GM23248 (cell line): ENCODE results near the gene CDCA7L. TPM values are rescaled to one million over a fixed set of nuclear protein-coding genes. Genes with fewer than 3 reads are reported as not detected.
A peak's percentile ranks its signal among the peaks of the same experiment; 100 is the strongest.

Experiments used
- DNase-seq: peaks from one replicate; pipeline ENCODE4 v3.0.0-alpha.2; 2015
- H2AFZ ChIP-seq: fragments of 200-600 bp; sonication (generic); 2 replicates; pipeline ENCODE4 v1.6.1; 2016; ENCODE audit warnings: antibody characterized with exemption
- H3F3A ChIP-seq: fragments of 200-600 bp; sonication (generic); 2 replicates; pipeline ENCODE4 v1.6.1; 2016; ENCODE audit warnings: mild to moderate bottlenecking, antibody characterized with exemption, mixed run types; ENCODE audit not compliant: insufficient read depth
- H3K27ac ChIP-seq: fragments of 200-600 bp; sonication (generic); 2 replicates; pipeline ENCODE4 v1.5.1; 2016; ENCODE audit warnings: mild to moderate bottlenecking
- H3K27me3 ChIP-seq: fragments of 200-600 bp; sonication (generic); replicated peaks from 2 replicates; pipeline ENCODE4 v1.6.1; 2016; ENCODE audit warnings: mild to moderate bottlenecking; ENCODE audit not compliant: insufficient read depth
- H3K36me3 ChIP-seq: fragments of 200-600 bp; sonication (generic); 2 replicates; pipeline ENCODE4 v1.6.1; 2016; ENCODE audit warnings: low read depth, mild to moderate bottlenecking
- H3K4me1 ChIP-seq: fragments of 200-600 bp; sonication (generic); 2 replicates; pipeline ENCODE4 v1.6.1; 2016; ENCODE audit warnings: mild to moderate bottlenecking; ENCODE audit not compliant: insufficient read depth
- H3K4me2 ChIP-seq: fragments of 200-600 bp; sonication (generic); one replicate; pipeline ENCODE4 v1.6.1; 2016; ENCODE audit warnings: mild to moderate bottlenecking; ENCODE audit not compliant: unreplicated experiment
- H3K4me3 ChIP-seq: fragments of 200-600 bp; sonication (generic); 2 replicates; pipeline ENCODE4 v1.5.1; 2016; ENCODE audit warnings: mild to moderate bottlenecking
- H3K79me2 ChIP-seq: fragments of 200-600 bp; sonication (generic); 2 replicates; pipeline ENCODE4 v1.6.1; 2016; ENCODE audit warnings: mild to moderate bottlenecking; ENCODE audit not compliant: insufficient read depth
- H3K9ac ChIP-seq: fragments of 200-600 bp; sonication (generic); 2 replicates; pipeline ENCODE4 v1.6.1; 2016; ENCODE audit warnings: mild to moderate bottlenecking
- H3K9me2 ChIP-seq: fragments of 200-600 bp; sonication (generic); 2 replicates; pipeline ENCODE4 v1.6.1; 2016; ENCODE audit warnings: mixed run types, mild to moderate bottlenecking, moderate library complexity; ENCODE audit not compliant: insufficient read depth
- H3K9me3 ChIP-seq: fragments of 200-600 bp; sonication (generic); one replicate; pipeline ENCODE4 v1.6.1; 2017; ENCODE audit warnings: low read depth
- H4K20me1 ChIP-seq: fragments of 200-600 bp; sonication (generic); 2 replicates; pipeline ENCODE4 v1.6.0; 2016; ENCODE audit not compliant: insufficient read depth
- EZH2 ChIP-seq: fragments of 200-600 bp; sonication (generic); IDR thresholded peaks from 2 replicates; pipeline ENCODE4 v1.6.1; 2018; ENCODE audit warnings: antibody characterized with exemption, mild to moderate bottlenecking; ENCODE audit not compliant: insufficient read depth, poor library complexity, severe bottlenecking
- EZH2phosphoT487 ChIP-seq: fragments of 200-600 bp; sonication (generic); IDR thresholded peaks from 2 replicates; pipeline ENCODE4 v1.6.1; 2018; ENCODE audit warnings: antibody characterized with exemption, moderate library complexity, mild to moderate bottlenecking, low read depth; ENCODE audit not compliant: insufficient read depth
- WGBS, 2 experiments: methylation state at CpG; one replicate each; pipeline ENCODE4 v1.1.6; 2015 to 2017; ENCODE audit warnings: low lambda C conversion rate in 2 of 2, low coverage in 1 of 2; ENCODE audit errors: missing lambda C conversion rate in 2 of 2; 5-methylcytosine and 5-hydroxymethylcytosine counted together
- in situ Hi-C: fragments of 300-500 bp; cut with MboI; formaldehyde crosslinking; loops from 2 replicates; pipeline ENCODE4 v1.15.0; 2020
- polyA plus RNA-seq: library from polyadenylated mRNA; unstranded; fragments of >200 nt; fragmentation: Nextera tagmentation; extraction: Ambion mirVana; gene quantifications from 2 replicates; pipeline ENCODE4 v1.2.1, GENCODE V29; 2016
- total RNA-seq: library from RNA; depleted of rRNA; stranded (reverse); fragments of >200 nt; shearing (Covaris generic); gene quantifications from 2 replicates; pipeline ENCODE4 v1.2.3, GENCODE V29; 2014

The CDCA7L gene
- total and polyA plus RNA-seq, 2 experiments from 2014 or later = 44.1 to 45.9 TPM

DNA sequence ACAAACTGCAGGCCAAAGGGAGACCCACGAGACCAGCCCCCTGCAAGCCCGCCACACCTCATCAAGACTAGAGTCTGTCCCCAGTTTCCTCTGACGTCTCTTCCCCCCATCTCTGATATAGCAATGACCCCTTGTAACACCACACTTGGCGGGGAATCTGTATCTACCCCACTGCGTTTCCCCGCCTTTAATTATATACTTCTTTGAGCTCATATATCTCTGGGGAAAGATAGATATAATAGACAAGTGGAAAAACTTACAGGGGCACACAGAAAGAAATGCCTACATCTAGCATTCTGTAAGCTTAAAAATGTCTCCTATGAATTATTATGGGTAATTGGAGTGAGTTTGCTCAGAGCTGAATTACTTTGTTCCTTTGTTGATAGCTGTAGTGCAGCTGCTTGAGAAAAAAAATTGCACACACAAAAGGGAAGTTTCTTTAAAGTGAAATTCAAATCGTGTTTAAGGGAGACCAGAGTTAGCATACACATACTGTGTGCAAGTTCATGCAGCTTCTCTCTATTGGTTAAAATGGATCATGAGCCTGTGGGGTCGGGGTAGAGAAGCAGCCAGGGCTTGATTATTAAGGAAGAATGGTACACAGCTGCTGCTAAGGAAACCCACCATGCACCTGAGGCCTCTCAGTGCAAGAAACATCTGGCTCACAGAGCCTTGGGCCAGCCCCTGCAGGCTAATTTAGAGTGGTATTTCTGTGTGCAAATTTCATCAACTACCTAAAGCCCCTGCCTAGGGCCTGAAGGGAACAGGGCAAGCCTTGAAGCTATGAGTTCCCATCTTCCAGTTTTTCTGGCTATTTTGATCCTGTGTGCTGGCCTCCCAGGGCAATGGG lies 32.5 kb downstream of the CDCA7L start:
- Histone ChIP-seq H3K36me3 (no peaks in the 10 kb centered on the region), H3K4me1 (peaks cover 26% of the 10 kb centered on the region), H3F3A (peaks cover 30% of the 10 kb centered on the region), H3K9me3 (no peaks in the 10 kb centered on the region), H4K20me1 (no peaks in the 10 kb centered on the region), H3K9me2 (no peaks in the 10 kb centered on the region), H3K27me3 (no peaks in the 10 kb centered on the region), H3K27ac (peak overlapping the region; percentile 93), H3K4me2 (peak overlapping the region; percentile 85), H3K79me2 (peaks cover 21% of the 10 kb centered on the region), H2AFZ (no peak overlapping the region), H3K9ac (no peak overlapping the region), H3K4me3 (no peak overlapping the region)
- DNase-seq = no peak
- in situ Hi-C loops = no loop called here
- WGBS, 2 experiments = 82 to 84% methylated on average over 8 of the region's 8 CpGs
- TF ChIP-seq EZH2 (no peak), EZH2phosphoT487 (no peak)

DNA sequence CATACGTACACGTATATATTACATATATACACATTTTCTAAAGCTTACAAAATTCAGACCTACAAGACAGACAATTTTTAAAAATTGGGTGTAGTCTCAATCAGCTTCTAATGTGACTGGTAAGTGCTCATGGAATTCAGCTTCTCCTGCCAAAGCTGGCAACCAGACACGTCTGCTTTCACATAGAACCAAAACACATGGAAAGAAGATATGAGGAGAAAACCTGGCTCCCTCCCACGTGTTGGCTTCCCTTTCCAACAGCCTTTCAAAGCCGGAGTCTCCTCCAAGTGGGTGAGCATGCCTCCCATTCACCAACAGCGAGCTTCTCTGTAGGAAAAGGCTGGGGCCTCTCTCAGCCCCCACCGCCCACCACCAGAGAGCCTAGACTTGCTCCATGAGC lies 33.4 kb downstream of the CDCA7L start:
- TF ChIP-seq EZH2phosphoT487 = no peak
- TF ChIP-seq EZH2 = no peak
- H3K4me2 ChIP-seq = peak overlapping the region; percentile 85
- H2AFZ ChIP-seq = peak overlapping the region; percentile 25; the same call in 1 of the 2 replicates
- peak overlapping the region; percentile 93 for H3K27ac ChIP-seq
- H3K9ac ChIP-seq = peak overlapping the region; percentile 69
- peak overlapping the region; percentile 47 for H3K4me3 ChIP-seq
- H3K79me2 ChIP-seq = peaks cover 14% of the 10 kb centered on the region; the same call in 1 of the 2 replicates
- no peaks in the 10 kb centered on the region for H3K27me3 ChIP-seq
- H3K9me2 ChIP-seq = no peaks in the 10 kb centered on the region
- peaks cover 2% of the 10 kb centered on the region; the same call in 1 of the 2 replicates for H3K36me3 ChIP-seq
- WGBS, 2 experiments = 20 to 21% methylated on average over 7 of the region's 7 CpGs
- peaks cover 30% of the 10 kb centered on the region for H3F3A ChIP-seq
- H4K20me1 ChIP-seq = no peaks in the 10 kb centered on the region
- in situ Hi-C loops = no loop called here
- peak; percentile 93 for DNase-seq
- H3K4me1 ChIP-seq = peaks cover 26% of the 10 kb centered on the region
- H3K9me3 ChIP-seq = no peaks in the 10 kb centered on the region

DNA sequence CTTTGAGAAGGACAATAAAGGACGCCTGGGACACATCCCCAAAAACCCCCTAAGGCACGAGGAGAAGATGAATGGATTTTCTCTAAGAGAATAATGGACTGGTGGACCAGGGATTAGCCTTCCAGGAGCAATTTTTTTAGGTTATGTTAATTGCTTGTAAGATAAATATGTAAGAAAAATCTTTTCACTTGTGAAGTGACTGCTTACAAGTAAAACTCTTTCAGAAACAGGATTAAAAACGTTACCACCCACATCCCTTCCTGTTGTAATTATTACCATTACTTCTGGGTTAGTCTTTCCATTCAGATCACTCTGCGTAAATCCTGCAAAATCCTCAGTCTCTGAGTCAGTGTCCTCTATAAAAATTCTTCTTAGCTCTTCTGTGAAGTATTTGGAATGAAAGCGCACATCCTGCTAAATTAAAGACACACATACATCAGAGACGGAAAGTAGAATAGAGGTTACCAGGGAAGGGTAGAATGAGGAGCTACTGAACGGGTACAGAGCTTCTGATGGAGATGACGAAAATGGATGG lies 34.3 kb downstream of the CDCA7L start:
- Histone ChIP-seq H3K27ac (peak overlapping the region; percentile 93), H3K27me3 (no peaks in the 10 kb centered on the region), H2AFZ (peak overlapping the region; percentile 25), H3K9me3 (no peaks in the 10 kb centered on the region), H3F3A (peaks cover 30% of the 10 kb centered on the region), H3K79me2 (peaks cover 5% of the 10 kb centered on the region; the same call in 1 of the 2 replicates), H3K36me3 (peaks cover 9% of the 10 kb centered on the region), H3K4me1 (peaks cover 26% of the 10 kb centered on the region), H4K20me1 (no peaks in the 10 kb centered on the region), H3K9me2 (no peaks in the 10 kb centered on the region), H3K4me3 (peak overlapping the region; percentile 47), H3K4me2 (peak overlapping the region; percentile 85), H3K9ac (peak overlapping the region; percentile 69)
- whole genome bisulfite sequencing, 2 experiments = 17 to 26% methylated on average over 8 of the region's 8 CpGs
- TF ChIP-seq EZH2 (no peak), EZH2phosphoT487 (no peak)
- in situ Hi-C loops = no loop called here
- DNase-seq = peak; percentile 88

DNA sequence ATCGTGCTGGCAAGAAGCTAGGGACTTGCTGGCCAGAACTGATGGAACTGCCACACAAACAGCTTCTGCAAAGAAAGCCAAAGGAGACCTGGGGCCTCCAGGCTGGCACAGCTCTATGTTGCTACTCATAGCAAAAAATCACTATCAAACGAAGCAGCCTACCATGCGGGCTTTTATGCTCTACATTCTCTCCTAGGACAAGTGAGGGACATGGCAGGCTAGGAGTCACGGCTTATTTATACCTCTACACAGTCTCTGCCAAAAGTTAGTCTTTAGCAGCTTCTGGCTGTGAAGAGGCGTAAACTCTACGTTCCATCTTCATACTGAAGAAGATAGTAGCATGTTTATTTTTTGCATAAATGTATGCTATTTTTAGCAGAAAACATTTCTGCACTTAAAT lies 35.4 kb downstream of the CDCA7L start:
- peaks cover 19% of the 10 kb centered on the region for H3K36me3 ChIP-seq
- no peak overlapping the region for H3K4me2 ChIP-seq
- H3K4me1 ChIP-seq = peaks cover 26% of the 10 kb centered on the region
- H3K4me3 ChIP-seq = no peak overlapping the region
- H4K20me1 ChIP-seq = no peaks in the 10 kb centered on the region
- 90 to 95% methylated on average over 6 of the region's 6 CpGs for WGBS, 2 experiments
- H3K9ac ChIP-seq = no peak overlapping the region
- in situ Hi-C loops = no loop called here
- peaks cover 30% of the 10 kb centered on the region for H3F3A ChIP-seq
- H3K79me2 ChIP-seq = 0 out of 2 replicates have a peak, but pooled peaks cover 5% of the 10 kb centered on the region
- no peak for DNase-seq
- H3K27me3 ChIP-seq = no peaks in the 10 kb centered on the region
- H3K9me3 ChIP-seq = no peaks in the 10 kb centered on the region
- H2AFZ ChIP-seq = no peak overlapping the region
- H3K9me2 ChIP-seq = no peaks in the 10 kb centered on the region
- H3K27ac ChIP-seq = peak overlapping the region; percentile 93; the same call in 1 of the 2 replicates
- no peak for TF ChIP-seq EZH2
- no peak for TF ChIP-seq EZH2phosphoT487
